ENCODE results near the gene MKNK2.

DNA sequence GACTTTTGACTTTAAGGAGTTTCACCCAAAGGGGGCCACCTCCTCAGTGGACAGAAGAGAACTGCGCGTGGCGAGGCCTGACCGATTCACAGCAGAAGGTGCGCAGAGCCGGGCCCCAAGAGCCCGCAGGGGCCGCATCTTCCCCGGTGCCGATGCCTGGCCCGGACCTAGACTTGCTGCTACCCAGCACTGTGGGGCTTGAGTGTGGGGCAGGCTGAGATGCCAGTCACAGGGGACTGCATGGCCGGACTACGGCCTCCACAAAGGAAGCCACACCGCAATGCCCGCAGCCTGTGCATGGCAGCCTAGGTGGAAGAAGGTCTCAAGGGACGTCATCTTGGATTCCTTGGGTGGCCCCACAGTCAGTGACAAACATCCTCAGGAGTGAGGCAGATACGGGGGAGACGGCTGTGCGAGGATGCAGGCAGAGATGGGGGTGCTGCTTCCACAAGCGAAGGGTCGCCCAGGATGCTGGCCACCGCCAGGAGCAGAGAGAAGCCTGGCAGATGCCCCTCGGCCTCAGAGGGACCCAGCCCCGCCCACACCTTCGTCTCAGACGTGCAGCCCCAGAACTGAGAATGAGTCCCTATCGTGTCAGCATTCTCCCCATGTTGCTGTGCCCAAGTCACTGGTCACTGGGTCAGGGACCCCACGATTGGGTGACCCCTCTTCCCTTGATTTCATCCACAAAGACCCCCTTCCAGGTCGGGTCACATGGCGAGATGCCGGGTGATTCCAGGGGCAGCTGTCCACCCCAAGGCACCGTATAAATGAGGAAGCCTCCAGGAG, 28.2 kb upstream of the MKNK2 start:
- TF ChIP-seq CTCF (IDR thresholded peaks at IDR 0.05) (no peak), POLR2A (IDR thresholded peaks at IDR 0.05) (no peak)
